NCI-H2171 treated with DMSO at 0.1 percent for 48 hours (cell line): Measurements from ENCODE around the gene CAMK4.
"Not testable (repeated sequence)": the region's sequence is repeated elsewhere in the genome, so short reads cannot be mapped to it uniquely, and the experiment has no call there.

Source experiments
- DNase-seq: peaks from one replicate; lab custom pipeline; 2025; lab: John Stamatoyannopoulos, UW

The CAMK4 gene

DNA sequence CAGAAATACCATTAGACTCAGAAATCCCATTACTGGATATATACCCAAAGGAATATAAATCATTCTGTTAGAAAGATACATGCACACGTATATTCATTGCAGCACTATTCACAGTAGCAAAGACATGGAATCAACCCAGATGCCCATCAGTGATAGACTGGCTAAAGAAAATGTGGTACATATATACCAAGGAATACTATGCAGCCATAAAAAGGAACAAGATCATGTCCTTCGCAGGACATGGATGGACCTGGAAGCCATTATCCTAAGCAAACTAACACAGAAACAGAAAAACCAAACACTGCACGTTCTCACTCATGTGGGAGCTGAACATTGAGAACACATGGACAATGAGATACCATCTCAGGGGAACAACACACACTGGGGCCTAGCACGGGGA is 33.4 kb downstream of the CAMK4 start:
- not testable (repeated sequence) for DNase-seq

DNA sequence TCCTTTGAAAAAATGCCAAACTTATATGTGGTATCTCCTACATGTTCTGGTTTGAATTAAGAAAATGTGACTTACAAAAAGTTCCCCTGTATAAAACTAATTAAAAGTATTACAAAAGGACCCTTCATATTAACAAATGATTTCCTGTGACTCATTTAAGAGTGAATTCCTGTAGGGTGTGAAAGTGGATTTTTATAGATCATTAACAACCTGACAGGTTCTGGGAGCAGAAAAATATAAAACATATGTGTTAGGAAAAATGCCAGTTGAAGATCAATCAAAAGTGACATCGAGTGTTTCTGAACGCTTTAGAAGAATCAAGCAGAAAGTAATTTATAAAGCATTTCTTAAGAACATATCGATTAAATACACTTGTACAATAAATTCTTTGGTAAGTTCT is 35.5 kb downstream of the CAMK4 start:
- no peak for DNase-seq

DNA sequence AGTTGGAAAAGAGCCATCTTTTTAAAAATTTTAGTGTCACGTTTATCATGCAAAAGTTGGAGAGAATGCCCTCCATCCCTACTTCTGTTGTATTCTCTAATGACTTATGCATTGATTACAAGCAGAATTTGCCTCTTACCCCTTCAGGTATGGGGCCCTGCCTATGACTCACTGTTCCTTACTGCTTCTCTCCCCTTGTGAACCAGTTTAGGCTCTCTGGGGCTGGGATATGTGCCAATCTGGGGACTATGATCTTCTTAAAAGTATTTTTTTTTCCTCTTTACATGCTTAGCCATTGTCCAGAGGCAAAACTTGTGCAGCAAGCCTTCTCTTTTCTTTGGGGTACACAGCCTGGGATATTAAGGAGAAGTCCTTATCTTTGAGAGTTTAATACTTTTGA is 37.4 kb downstream of the CAMK4 start:
- no peak for DNase-seq

DNA sequence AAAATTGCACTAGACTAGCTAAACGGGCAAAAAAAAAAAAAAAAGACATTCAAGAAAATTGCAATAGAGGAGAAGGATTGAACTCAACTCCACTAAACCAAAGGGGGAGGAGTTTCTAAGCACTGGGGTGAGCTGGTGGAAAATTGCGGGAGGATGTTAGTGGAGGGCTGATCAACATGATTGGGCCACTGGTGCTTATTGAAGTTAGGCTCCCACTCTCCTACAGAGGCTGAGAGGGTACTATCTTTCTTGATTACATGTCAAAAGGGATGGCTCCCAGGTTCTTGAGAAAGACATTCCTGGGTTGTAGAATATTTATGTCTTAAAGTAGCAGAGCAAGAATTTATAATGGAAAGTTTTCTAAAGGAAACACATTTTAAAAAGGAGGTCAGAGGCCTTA is 38.0 kb downstream of the CAMK4 start:
- DNase-seq, result no peak

DNA sequence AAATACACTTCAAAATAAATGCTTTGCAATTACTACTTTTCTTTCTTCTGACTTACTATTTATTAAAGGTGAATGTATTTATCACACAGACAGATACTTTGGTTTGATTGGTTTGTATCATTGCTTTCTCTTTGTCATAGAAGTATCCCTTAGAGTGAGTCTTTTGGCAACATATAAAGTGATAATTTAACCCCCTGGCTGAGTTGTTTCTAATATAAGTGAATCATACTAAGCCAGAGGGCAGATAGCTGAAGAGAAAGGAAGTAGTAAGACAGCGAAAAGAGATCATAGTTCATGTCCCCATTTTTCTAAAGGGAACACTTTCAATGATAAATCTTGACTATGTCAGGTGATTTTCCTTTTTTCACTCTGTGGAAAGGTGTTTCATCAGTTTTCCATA is 38.6 kb downstream of the CAMK4 start:
- no peak for DNase-seq

DNA sequence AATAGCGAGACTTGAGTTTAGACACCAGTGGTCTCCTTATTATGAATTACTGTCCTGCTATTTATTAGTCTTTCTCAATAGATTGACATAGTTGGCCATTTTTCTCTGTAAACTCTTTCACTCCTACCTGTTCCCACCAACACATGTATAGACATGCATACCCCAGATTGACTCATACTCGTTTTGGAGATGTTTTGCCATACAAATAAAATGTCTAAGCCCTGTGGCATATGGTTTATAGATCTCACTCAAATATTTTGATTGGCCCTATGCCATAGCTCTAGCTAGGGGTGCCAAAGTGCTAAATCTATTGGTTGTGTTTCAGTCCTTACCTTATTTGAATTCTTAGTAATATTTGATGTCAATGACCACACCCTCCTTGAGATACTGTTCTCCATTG is 42.3 kb downstream of the CAMK4 start:
- peak; percentile 59 for DNase-seq

DNA sequence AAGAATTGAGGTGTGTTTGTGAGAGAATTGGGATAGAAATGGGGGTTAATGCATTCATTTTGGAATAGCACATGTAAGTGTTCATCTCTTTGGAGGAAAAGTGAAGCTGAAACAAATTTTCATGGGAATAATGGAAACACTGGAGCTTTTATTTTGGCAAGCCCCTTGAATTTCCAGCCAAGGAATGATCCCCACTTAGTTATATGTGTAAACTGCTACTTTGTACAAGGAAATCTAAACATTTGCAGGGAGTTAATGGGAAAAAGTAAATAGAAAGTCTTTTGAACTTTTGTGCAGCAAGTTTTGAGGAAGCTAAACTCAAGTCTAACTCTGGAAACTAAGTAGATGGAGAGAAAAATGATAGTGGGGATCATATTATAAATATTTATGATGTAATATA is 44.1 kb downstream of the CAMK4 start:
- no peak for DNase-seq

DNA sequence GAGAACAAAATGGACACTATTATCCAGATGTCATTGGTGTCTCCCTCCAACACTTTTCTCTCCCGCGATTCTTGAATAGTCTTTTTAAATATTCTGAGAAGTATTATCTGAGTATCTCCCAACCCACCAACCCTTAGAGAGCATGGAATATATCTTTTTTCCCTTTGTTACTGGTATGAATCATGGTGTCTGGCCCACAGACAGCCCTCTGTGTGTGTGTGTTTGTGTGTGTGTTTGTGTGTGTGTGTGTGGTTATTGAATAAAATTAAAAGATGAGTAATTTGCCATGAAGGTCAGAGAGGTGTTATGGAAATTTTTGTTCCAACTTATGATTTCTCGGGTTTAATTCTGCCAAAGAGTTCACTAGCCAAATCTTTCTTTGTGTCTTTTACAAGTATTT is 47.7 kb downstream of the CAMK4 start:
- no peak for DNase-seq

DNA sequence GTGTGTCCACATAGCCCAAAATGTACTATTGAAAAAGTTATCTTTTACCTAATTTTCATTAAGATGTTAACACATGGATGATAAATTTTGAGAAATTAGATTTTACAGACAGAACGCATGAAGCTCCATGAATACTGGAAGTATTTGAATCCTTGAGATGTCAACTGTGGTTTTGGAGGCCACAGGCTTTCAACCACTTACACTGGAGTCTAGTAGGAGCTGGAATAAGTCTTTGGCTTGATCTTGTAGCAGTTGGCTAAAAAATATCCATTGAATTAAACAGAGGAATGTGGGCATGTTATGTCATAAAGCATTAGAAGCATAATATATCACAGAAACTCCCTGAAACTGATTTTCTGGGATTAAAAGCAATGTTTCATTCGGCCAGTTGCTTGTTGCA is 52.9 kb downstream of the CAMK4 start:
- DNase-seq, result no peak

DNA sequence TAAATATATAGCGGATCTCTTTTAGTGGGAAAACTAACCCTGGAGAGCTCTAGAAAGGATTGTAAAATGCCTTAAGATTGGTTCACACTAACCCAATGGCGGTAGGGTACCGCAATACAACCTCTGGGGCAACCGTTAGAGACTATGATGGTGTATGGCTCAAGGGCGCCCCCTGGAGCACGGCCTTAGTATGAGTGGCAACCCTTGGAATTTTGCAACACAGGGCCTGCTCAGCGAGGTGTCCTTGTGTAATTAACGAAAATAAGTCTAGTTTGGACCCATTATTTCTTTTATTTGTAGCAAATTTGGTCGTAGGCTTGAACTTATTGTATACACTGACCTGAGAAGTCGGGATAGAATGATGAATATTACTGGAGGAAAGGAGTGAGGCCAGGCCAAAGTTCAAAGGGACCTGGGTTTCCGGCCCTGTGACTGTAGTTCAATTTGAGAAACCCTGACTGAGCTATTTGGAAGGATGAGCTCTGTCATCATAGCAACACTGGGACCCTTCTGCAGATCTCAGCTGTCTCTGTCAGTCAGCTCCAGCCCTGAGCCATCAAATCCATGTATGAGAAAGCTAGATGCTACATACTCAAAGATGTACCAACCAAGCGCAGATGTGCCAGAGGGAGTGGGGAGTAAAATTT is 54.8 kb downstream of the CAMK4 start:
- no peak for DNase-seq

DNA sequence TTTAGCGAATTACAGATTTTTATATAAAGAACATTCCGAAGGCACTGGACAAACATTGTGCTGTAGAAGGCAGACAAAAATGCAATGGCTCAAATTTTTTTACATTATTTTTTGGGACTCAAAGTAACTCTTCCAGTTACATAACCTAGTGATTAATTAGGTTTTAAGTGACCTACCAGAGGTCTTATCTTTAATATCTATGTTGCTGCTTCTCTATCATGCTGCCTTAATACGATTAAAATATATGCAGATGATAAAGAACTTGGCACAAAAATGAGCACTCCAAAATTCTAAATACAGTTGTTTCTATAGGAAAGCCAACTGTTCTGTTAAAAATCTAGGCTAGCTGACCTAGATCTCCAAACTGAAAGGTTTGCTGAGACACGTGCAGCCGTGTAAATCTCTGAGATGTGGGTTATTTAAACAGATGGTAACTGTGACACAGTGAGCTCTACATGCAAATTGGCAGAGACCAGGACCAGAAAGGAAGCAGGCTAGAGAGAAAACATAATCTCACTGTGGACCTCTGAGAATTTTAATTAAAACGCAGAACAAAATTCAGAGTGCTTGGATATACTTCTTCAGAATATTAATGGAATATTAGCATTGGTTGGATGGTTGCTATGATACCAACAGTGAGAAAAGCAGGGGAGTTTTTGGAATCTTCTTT is 56.2 kb downstream of the CAMK4 start:
- DNase-seq, result peak; percentile 31

DNA sequence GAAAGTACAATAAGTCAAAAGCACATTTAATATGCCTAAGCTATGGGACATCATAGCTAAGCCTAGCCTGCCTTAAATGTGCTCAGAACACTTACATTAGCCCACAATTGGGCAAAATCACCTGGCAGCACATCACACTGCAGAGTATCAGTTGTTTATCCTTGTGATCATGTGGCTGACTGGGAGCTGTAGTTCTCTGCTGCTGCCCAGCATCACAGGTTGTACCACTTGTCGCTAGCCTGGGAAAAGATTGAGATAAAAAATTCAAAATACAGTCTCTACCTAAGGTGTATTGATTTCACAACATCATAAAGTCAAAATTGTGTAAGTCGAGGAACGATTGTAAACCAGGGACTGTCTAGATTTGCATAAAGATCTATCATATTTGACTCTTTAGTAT is 58.6 kb downstream of the CAMK4 start:
- DNase-seq, result no peak

DNA sequence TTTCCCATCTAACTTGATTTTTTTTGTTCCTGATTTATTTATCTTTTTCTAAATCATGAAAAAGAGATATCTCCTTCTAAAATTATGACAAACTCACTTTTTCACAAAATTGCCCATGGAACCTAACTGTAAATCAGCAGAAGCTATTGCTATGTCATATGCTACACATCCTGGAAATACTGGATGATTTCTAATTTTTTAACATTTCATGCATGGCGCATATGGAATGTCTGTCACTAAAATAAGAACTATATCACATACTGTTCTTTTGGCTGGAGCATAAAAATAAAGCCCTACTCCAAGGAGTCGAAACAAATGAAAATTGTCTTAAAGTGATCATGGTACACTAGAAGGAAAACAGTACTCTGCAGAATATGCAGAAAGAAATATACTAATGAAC is 60.6 kb downstream of the CAMK4 start:
- no peak for DNase-seq

DNA sequence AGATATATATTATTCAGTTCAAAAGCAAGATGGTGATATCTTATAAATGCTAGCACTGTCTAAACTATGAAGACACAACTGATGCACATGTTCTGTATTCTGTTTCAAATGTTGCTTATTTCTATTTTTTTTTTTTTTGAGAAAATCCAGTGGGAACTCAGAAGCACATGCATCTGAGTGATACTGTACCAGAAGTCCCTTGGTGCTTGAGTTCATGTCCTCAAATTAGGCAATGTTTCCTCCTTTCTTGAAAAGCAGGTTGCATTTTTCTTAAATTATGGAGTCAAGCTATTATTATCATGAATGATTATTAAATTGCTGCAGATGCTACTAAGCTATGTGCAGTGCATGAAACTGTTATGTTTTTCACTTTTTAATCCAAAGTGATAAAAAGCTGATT is 70.4 kb downstream of the CAMK4 start:
- DNase-seq, result no peak

DNA sequence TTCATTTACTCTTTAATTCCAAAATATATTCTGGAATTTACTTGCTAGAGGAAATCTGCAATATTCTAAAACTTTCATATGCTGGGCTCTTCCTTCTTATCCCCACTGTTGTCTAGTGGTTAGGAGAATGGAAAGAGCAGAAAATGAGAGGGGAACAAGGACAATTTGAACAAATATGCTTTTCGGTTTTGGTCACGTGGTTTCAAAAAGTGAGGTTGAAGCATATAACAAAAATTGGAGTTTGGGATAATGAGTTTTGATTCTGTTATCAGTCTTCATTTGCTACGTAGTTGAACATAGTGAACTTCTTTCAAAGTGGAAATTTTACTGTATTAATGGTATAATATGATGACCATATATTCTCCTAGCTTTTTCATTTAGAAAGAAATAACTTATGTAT is 71.5 kb downstream of the CAMK4 start:
- DNase-seq, result no peak

DNA sequence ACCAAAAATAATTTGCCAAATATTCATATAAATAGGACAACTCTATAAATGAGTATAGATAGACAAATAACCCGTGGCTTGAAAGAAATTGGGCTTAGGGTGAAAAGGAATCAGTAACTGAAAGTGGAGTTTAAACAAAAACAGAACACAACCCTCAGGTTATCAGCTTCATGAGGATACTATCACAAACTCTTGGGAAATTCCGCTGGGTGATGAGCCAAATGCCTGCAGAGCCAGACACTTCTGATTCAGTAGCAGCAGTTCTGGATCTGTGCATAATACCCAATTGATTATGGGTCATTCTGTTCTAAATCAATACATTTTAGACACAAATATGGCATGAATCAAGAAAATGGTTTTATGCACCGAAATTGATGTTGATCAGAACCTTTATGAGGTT is 72.4 kb downstream of the CAMK4 start:
- no peak for DNase-seq

DNA sequence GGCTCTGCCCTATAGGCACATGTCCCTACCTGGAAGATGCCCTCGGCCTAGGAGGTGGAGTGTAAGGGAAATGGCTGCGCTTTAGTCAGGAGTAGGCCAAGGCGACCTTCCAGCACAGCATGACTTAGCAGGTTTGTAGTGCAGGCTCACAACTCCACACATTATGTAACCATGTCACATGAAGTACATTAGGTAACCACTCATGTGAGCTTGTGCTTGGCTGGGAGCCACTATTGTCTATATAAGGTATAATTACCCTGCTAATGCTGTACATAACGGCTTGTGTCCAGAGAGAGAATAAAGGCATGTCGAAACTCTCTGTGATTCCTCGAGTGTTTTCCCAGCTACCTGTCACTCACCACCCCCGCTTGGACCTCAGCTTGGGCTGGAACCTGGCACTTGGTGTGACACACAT is 74.9 kb downstream of the CAMK4 start:
- no peak for DNase-seq

DNA sequence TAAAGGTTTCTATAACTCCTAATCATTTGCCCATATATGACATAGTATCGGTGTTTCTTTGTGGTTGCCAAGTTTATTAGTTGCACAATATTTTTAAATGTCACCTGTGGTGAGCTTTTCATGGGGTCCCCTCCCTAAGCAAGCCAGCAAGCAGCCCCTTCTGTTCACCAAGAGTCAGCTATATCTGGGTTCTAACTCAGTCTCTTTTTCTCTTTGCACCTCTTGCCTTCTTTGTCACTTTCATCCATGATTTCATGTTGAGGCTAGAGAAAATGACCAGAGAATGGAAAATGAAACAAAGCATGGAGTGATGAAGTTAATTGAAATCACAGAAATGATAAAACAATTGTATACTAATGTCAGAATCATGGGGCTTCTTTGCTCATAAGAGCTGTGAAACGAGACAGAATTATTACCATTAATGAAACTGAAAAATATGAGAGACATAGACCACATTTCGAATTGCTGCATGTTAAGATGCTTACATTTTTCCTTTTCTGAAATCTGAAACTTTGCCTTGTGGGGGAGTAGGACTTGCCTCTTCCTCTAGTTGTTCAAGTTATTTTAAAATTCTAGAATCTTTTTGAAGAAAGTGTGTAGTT is 75.7 kb downstream of the CAMK4 start:
- no peak for DNase-seq

DNA sequence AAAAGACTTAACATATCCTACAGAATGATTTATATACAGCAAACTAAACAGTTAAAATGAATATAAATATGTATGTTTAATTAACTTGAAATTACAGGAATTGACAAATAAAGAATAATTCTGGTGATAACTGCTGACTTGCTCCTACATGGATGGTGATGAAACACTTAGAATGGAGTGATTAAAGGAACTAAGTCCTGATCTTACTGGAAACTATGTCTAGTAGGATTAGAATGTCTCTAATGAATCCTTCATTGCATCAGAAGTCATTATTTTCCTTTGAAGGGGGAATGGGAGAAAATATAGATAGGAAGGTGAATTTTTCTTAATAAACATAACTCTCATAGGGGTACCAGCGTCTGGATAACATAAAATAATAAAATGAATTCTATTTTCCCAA is 77.1 kb downstream of the CAMK4 start:
- no peak for DNase-seq

DNA sequence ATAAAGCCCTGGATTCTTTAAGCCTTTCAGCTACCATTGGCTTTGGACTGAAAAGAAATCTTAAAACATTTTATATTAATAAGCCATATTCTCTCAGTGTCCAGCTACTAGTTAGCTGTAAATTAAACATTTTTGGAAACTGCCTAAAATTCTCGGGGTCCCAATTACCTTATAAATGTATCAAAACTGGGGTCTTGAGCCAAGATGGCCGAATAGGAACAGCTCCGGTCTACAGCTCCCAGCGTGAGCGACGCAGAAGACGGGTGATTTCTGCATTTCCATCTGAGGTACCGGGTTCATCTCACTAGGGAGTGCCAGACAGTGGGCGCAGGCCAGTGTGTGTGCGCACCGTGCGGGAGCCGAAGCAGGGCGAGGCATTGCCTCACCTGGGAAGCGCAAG is 77.9 kb downstream of the CAMK4 start:
- DNase-seq, result not testable (repeated sequence)

DNA sequence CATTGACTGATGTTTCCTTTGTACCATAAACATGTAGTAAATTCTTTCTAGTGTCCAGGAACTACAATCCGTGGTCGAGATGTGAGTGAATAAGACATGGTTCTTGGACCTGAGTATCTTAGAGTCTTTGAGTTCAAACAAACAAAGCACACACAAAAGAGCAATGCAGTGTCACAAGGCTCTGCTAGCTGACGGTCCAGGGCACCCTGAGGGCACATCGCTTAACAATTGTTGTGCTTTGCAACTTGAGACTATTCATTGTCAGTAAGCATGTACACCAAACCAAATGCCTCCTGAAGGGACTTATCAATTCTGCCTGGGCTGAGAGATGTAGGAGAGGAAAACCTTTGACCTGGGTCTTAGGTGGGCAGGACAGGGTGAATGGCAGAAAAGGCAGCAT is 84.8 kb downstream of the CAMK4 start:
- no peak for DNase-seq

DNA sequence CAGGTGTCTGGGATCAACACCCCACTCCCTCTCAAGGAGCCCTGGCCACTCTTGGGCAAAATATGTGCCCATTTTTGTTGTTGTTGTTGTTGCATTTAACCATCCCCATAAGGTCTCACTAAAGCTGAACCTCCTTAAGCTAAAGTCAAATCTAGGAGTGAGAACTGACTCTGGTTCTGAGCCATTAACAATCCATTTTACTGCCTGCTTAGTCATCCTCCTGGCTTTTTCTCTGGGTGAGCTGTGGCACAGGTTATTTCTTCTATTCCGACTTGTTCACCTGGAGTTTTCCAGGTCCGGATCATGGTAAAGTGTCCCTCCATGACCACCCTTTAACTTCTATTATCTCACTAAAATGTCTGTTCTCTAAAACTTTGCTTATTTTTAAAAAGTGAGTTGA is 85.2 kb downstream of the CAMK4 start:
- DNase-seq, result no peak

DNA sequence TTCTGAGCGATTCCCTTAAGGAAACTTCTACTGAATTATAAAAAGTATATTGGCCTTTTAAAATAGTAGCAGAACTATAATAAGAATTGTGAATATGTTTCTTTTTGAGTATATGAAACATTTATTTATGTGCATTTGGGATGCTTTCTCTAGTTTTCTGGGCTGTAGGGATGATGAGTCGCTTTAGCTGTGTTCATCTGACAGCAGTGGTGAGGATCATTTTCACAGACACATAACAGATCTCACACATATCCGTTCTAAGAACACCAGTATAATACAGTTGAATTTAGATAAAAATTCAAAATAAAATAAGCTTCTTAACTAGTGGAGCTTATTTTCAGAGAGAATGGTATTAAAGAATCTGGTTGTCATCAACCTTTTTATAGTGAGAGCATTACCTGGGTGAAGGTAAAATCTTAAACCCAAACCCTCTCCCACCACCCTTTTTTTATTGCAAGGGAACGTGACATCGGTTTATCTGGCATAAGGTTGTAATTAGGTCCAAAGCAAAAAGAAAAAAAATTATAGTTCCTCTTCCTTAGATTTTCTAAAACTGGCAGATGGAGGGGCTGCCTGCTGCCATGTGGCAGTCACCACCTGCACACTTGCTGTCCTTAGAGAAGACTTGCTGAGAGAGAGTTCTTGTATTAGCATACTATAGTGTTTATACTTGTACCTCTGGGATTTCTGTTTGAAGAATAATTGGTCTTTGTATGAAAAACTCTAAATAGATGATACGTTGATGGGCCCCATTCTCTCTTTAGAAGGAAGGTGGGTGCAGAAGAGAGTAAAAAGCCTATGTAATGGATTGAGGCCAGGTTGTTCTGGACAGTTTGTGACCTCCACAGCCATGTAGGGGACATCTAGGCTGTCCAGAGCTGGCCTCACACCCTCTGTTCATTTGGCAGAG is 86.8 kb downstream of the CAMK4 start:
- peak; percentile 79 for DNase-seq
